ENCODE measurements around the gene MED15. TPM values are rescaled to one million over a fixed set of nuclear protein-coding genes. Genes with fewer than 3 reads are reported as not detected.
"Not testable (repeated sequence)": the region's sequence is repeated elsewhere in the genome, so short reads cannot be mapped to it uniquely, and the experiment has no call there.

The MED15 gene, protein sequence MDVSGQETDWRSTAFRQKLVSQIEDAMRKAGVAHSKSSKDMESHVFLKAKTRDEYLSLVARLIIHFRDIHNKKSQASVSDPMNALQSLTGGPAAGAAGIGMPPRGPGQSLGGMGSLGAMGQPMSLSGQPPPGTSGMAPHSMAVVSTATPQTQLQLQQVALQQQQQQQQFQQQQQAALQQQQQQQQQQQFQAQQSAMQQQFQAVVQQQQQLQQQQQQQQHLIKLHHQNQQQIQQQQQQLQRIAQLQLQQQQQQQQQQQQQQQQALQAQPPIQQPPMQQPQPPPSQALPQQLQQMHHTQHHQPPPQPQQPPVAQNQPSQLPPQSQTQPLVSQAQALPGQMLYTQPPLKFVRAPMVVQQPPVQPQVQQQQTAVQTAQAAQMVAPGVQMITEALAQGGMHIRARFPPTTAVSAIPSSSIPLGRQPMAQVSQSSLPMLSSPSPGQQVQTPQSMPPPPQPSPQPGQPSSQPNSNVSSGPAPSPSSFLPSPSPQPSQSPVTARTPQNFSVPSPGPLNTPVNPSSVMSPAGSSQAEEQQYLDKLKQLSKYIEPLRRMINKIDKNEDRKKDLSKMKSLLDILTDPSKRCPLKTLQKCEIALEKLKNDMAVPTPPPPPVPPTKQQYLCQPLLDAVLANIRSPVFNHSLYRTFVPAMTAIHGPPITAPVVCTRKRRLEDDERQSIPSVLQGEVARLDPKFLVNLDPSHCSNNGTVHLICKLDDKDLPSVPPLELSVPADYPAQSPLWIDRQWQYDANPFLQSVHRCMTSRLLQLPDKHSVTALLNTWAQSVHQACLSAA
- 10.7 and 13.5 TPM in 2 replicates for total RNA-seq (2014; rRNA removed; shearing (Covaris generic))
- polyA plus RNA-seq (2014; cell fraction: nucleus; rRNA removed) = 32.0 and 39.4 TPM in 2 replicates

DNA sequence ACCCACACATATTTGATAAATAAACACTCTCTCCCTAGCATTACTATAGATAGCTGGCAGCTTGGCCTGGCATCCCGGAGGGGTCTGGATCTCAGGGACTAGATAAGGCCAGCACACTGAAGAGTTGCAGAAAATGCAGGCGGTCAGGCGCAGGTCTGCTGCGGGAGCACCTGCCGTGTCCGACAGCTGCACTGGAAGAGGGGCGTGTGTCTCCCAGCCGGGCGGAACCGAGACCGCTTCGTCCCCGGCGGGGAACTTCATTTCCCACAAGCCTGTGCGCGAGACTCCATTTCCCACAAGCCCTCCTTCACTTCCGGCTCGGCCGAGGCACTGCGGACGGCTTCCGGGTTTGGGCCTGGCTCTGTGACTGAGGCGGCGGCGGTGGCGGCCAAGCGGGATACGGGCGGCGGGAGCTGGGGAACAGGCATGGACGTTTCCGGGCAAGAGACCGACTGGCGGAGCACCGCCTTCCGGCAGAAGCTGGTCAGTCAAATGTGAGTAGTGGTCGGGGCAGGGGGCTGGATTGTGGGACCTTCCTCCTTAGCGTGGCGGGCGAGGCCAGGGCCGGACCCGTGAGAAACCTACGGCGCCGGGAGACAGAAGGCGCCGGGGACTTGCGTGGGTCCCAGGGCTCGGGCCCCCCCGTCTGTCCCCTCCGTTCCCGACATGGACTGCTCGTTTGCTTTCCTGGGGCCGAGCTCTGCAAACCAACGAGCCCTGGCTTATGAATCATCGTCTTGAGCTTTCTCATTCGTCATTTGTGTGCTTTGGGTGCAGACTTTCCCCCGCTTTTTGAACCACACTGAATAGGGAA is at the start of gene MED15:
TSS of gene MED15 (plus strand) at position 358 of the 814 bp plus-strand sequence. CDS start at position 427, 69 bp downstream.
- peak; percentile 74 for DNase-seq (ENCODE audit: extremely low read depth, low read depth)

DNA sequence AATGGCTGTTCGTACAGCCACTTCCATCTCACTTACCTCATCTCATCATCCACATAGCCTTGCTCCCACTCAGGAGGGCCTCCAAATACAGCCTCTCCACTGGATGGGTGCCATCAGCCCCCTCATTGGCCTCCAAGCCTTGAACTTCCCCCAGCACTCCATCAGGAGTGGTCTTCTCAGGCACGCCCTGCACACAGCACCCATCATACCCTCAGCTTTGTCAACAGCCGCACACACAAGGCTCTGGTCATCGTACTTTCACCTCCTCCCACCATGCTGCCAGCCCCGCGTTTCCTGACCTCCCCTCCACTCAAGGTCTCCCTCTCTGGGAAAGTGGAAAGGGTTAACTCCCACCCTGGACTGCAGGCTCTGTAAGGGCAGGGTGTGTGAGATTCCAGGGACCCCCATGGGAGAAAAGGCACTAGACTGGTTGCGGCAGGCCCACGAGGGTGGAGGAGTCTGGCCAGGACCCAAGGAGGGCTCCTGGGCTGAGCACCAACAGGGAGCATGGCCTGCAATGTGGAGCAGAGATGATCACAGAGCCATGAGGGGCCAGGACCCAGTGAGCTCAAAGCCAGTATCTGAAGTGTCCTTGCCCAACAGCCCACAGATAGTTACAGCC is 48.8 kb upstream of the MED15 start:
- DNase-seq (ENCODE audit: extremely low read depth, low read depth) = no peak

DNA sequence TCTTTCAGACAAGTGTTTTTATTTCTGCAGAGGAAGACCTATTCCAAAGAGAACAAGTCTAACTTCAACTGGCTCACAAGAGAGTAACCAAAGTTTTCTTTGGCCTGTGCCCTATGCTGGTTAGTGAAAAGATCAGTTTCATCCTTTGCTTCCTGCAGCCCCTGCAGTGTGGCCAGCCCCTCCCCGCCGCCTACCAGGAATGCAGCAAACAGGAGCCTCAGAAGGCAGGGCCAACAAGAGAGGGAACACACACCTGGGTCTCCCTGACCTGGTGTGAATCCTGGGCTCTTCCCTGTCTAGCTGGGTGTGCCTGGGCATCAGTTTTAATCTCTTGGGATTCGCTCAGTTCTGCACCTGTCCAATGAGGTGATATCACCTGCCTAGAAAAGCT is 48.3 kb upstream of the MED15 start:
- DNase-seq (ENCODE audit: extremely low read depth, low read depth) = no peak

DNA sequence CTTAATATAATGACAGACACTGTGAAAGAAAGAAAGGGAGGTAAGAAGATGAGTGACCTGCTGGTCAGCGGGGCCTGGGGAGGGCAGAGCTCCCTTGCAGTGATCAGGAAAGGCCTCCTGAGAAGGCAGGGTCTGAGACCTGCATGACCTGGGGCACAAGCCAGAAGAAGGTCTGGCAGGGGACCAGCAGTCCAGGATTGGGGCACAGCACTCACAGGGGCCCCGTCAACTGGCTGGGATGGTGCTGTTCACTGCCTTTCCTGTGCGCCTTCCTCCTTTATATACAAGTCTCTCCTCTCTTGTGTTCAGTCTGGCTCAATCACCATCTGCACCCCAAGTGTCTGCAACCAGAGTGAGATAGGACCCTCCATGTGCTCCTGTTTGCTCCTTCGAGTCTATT is 47.5 kb upstream of the MED15 start:
- no peak for DNase-seq (ENCODE audit: extremely low read depth, low read depth)

DNA sequence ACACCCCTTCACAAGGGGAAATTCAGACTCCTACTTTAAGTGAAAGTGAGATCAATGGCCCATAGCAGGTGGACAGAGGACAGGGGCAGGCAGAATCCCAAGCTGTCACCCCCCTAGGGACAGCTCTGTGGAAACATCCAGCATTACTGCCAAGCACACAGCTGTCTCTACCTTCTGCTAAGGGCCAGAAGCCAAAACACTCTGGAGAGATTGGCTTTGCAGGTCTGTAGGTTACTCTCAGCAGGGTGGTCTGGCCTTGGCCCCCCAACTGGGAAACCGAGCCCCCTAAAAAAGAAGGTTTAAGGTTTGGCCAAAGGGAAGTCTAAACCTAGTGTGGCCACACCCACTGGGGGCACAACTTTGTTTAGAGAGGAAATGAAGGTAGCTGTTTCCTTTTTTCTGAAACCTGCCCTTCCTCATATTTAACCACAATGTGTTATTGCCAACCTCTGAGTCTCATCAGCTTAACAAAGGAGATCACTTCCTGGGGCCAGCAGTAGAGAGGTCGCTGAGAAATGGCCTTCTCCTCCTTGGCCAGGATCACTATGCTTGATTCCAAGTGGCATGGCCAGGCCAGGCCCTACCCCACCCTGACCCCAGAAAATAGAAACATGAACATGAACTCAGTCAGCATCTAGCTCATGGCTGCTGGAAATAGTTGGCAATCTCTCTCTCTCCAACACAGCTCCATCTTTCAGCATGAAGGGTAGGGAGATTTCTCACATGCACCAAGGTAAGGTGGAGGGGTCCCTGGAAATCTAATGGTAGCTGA is 43.9 kb upstream of the MED15 start:
- DNase-seq (ENCODE audit: extremely low read depth, low read depth) = no peak

DNA sequence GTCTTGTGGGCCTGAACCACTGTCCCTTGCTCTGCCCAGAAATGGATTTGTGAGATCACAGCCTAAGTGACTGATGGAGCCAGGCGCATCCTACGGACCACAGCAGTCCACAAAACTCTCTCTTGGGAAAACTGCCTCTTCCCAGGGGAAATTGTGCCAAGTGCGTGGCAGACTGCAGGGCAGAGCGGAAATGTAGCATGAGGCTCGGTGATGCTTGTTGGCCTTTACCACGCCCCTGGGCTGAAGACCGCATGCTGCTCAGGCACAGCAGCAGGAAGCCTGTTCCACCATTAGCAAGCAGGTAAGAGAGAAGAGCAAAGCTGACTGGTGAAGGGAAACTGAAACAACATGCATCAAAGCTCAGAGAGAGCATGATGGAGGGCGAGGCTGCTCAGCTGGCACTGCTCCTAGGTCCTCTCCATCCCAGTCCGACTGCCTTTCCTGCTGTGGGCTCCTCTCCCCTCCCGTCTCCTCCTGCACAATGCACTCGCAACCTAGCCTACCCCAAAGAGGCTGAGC is 43.3 kb upstream of the MED15 start:
- DNase-seq (ENCODE audit: extremely low read depth, low read depth) = no peak

DNA sequence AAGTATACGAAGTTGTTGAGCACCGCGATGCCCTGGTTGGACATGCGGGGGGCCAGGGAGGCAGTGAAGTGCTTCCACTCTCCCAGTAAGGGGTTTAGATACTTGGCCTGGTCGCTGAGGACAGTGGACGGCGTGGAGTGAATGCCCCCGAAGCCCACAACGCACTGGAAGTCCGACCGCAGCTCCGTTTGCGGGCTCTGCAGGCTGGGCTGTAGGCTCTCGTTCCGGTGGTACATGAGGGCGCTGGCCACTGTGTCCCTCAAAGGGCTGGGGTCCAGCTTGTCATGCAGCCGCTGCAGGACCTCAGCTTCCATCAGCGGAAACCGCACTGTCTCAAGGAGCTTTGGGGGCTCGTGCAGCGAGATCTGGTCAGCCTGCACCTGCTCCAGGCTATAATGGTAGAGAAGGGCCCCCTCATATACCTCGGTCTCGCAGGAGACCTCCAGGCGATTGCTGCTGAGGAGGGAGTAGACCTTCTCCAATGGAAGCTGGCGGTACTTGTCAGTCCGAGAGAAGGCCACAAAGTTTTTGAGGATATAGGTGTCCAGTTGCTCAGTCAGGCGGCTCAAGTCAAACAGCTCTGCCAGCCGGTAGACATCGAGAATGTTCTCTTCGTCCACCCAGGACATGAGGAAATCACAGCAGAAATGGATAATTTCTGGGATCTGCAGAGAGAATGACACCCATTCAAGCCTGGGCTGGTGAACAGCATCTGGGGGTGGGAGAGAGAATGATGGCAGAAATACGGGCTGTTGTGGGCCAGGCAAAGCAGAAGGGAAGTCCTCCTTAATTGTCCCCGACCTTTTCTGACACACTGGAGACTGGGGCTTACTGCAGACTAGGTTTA is 42.3 kb upstream of the MED15 start:
- DNase-seq (ENCODE audit: extremely low read depth, low read depth) = no peak

DNA sequence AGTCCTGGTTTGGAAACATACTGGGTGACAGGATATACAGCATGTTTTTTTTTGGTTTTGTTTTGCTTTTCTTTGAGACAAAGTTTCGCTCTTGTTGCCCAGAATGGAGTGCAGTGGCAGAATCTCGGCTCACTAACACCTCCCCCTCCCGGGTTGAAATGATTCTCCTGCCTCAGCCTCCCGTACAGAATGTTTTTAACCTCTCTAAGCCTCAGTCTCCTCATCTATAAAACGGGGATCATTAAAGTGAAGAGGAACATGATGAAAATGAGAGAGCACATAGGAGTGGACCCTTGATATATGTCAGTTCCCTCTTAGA is 41.7 kb upstream of the MED15 start:
- no peak for DNase-seq (ENCODE audit: extremely low read depth, low read depth)

DNA sequence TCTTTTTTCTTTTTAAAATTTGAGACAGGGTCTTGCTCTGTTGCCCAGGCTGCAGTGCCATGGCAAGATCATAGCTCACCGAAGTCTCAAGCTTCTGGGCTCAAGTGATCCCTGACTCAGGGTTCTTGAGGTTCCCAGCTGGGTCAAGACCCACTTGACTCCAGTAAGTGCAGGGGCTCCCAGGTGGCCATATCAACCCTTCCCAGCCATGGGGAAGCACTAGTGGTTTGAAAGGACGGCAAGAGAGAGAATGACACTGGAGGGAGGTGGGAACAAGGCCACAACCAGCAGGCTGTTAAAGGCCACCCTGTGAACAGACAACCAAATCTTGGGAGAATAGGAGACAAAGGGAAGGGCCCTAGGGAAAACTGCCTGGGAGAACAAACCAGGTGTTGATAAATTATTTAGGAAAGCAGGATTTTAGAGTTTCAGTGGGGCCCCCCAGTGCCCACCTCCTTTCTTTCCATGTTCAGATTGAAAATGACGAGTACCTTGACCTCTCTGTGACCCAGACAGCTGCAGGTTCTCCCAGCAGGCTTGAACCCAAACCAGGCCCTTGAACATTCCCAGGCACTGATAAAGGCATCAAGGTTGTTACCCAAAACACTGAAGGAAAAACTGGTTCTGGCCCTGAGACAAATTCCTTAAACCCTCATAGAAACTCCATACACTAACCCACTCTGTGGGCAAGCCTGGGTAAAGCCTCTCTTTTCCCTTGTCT is 40.6 kb upstream of the MED15 start:
- DNase-seq (ENCODE audit: extremely low read depth, low read depth) = no peak

DNA sequence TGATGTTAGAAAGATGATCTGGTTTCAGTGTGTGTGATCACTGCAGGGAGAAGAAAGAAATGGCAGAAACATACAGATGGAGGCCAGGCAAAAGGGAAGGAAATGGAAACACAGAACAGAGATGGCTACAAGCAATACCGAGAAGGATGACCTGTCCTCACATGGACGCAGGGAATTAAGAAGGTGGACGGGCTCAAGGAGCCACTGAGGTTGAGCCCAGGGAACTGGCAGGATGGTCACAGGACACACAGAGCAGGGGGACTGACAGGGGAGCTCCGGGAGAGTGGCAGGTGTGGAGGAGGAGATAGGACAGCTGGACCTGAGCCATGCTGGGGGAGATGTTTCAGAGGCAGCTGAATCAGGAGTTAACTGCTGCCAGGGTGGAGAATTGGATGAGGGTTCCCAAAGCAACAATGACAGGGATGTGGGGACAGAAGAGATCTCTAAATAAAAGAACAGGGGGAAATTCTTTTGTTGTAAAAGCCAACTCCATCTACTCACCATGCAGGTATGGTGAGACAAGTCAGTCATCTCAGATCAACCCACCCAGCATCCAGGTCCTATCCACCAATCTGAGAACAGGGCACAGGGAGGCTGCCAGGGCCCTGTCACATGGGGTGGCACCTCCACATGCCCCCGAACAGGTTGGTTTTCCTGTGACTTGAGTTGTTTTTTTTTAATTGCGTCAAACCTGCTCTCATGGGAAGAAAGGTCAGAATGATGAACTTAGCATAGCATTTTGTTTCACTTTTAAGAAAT is 38.1 kb upstream of the MED15 start:
- DNase-seq (ENCODE audit: extremely low read depth, low read depth) = no peak

DNA sequence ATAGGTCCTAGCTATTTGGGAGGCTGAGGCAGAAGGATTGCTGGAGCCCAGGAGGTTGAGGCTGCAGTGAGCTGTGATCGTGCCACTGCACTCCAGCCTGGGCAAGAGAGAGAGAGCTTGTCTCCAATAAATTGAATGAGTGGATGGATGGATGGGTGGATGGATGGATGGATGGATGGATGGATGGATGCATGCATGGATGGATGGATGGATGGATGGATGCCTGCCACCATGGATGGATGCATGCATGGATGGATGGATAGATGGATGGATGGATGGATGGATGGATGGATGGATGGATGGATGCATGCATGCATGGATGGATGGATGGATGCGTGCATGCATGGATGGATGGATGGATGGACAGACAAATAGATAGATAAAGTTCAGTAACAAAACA is 36.9 kb upstream of the MED15 start:
- DNase-seq (ENCODE audit: extremely low read depth, low read depth) = not testable (repeated sequence)

DNA sequence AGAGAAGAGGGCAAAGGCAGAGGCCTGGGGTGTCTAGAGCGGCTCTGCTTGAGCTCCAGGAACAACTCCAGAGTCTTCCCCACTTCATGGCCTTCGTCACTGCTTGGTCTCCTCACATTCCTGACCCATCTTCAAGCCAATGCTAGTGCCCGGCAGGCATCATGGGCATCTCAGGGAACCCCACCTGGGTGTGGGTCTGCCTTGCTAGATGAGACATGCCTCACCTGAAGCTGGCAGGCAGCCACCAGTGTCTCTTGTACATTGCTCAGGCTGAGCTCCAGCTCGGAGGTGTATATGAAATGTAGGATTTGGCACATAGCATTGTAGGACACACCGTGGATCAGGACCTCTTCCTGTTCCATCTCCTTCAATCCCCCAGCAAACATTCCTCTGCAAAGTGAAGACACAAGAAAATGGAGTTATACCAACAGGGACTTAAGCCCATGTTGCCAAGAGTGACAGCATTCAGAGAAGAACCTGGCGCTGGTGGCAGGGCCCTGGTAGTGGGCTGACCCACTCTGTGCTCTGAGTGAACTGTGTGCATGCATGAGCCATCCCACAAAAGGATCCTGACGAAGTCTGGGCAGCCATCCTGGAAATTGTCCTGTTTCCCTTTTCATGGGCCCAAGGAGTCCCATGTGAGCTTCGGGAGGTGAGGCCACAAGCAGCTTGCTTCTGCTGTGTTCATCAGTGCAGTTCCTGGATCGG is 36.1 kb upstream of the MED15 start:
- no peak for DNase-seq (ENCODE audit: extremely low read depth, low read depth)

DNA sequence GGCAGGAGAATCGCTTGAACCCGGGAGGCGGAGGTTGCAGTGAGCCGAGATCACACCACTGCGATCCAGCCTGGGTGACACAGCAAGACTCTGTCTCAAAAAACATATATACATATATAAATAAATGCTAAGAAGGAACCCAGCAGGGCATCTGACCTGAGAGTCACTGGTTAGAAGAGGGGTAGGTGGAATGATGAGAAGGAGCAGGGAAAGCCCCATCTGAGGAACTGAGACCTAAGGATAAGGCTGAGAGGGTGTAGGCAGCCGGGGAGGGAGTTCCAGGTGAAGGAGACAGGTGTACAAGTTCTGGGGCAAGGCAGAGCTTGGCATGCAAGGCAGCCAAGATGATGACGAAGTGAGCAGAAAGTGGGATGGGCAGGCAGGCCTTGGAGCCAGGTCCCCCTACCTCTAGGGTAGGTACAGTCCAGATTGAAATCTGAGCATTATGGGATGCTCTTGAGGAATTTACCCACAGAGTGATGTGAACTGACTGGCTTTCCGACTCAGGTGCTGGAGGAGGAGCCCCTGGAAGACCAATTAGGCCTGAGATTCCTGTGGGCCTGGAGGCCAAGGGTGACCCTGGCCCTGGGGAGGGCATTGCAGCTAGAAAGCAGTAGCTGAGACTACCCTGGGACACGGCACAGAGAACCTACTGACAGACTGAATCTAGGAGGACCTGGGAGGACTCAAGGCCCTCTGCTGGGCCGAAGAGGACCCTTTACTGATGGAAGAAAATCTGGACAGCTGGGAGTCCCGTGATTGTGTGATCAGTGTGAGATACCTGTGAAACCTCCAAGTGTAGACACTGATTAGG is 34.6 kb upstream of the MED15 start:
- no peak for DNase-seq (ENCODE audit: extremely low read depth, low read depth)

DNA sequence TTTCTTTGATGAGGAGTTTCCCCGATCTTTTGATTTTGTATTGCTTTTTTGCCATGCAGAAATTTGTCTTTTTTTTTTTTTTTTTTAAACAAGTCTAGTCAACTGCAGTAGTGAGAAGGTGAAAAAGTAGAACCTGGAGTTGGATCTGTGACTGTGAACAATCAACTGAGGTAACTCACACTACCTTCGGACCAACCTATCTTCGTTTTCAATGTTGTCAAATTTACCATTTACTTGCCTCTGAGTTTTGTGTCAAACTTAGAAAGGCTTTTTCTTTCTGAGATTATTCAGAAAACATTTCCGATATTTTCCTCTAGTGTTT is 32.3 kb upstream of the MED15 start:
- no peak for DNase-seq (ENCODE audit: extremely low read depth, low read depth)

DNA sequence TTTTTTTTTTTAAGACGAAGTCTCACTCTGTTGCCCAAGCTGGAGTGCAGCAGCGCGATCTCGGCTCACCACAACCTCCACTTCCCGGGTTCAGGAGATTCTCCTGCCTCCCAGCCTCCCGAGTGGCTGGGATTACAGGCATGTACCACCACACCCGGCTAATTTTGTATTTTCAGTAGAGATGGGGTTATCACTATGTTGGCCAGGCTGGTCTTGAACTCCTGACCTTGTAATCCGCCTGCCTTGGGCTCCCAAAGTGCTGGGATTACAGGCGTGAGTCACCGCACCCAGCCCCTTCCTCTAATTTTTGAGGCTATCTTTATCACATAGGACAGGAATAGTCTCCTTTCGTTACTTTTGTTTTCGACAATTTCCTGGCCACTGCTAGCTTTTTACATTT is 31.8 kb upstream of the MED15 start:
- not testable (repeated sequence) for DNase-seq (ENCODE audit: extremely low read depth, low read depth)

DNA sequence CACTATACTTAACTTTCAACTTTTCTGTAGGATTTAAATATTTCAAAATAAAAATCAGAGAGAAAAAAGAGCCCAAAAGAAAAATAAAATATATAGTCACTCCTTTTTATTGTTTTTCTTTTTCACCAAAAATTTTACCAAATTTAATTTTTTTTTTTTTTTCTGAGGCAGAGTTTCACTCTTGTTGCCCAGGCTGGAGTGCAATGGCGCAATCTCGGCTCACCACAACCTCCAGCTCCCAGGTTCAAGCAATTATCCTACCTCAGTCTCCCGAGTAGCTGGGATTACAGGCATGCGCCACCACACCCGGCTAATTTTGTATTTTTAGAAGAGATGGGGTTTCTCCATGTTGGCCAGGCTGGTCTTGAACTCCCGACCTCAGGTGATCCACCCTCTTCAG is 29.4 kb upstream of the MED15 start:
- not testable (repeated sequence) for DNase-seq (ENCODE audit: extremely low read depth, low read depth)
